Type B pancreatic cell (in vitro differentiated cells): ENCODE data around the gene ACOXL. TPM values are rescaled to one million over a fixed set of nuclear protein-coding genes. Genes with fewer than 3 reads are reported as not detected.
"Not testable (repeated sequence)": the region's sequence is repeated elsewhere in the genome, so short reads cannot be mapped to it uniquely, and the experiment has no call there.

ENCODE experiments used
- DNase-seq: peaks from one replicate; pipeline ENCODE4 v3.0.0; 2021; ENCODE audit warnings: mixed read lengths; ENCODE audit not compliant: unreplicated experiment; ENCODE audit errors: extremely low spot score
- H3K27ac Mint-ChIP-seq: 2 replicates; pipeline ENCODE4 v1.8.0; 2021; ENCODE audit warnings: mild to moderate bottlenecking, mixed read lengths
- H3K27me3 Mint-ChIP-seq: 2 replicates; pipeline ENCODE4 v1.8.0; 2021; ENCODE audit warnings: mixed read lengths
- H3K36me3 Mint-ChIP-seq: 2 replicates; pipeline ENCODE4 v1.8.0; 2021; ENCODE audit warnings: mixed read lengths
- H3K4me1 Mint-ChIP-seq: one replicate; pipeline ENCODE4 v1.8.0; 2021; ENCODE audit warnings: mixed read lengths; ENCODE audit not compliant: unreplicated experiment
- H3K4me3 Mint-ChIP-seq: 2 replicates; pipeline ENCODE4 v1.8.0; 2021; ENCODE audit warnings: mild to moderate bottlenecking, mixed read lengths
- H3K9me3 Mint-ChIP-seq: 2 replicates; pipeline ENCODE4 v1.8.0; 2021; ENCODE audit warnings: mixed read lengths
- CTCF ChIP-seq: fragments of 200-600 bp; sonication (generic); conservative IDR thresholded peaks from 2 replicates; pipeline ENCODE4 v1.5.0; 2021; ENCODE audit warnings: antibody characterized with exemption, mild to moderate bottlenecking
- long read RNA-seq: library from polyadenylated mRNA; unstranded; transcript quantifications from one replicate; pipeline ENCODE4 v2.0.0, GENCODE V29; 2020
- total RNA-seq: library from RNA; stranded (reverse); gene quantifications from 2 replicates; pipeline ENCODE4 v1.2.1, GENCODE V29; 2021; ENCODE audit warnings: low replicate concordance

Gene ACOXL
- 1.4 and 10.7 TPM in 2 replicates for total RNA-seq
- long read RNA-seq, transcript ACOXL-201 (11 exons, 2,188 nt): major isoform, 6 of 55 reads
- long read RNA-seq, partial matches to known transcripts: 9 of 55 reads
- long read RNA-seq, other reads (novel, unspliced or antisense): 36 of 55 reads

GRCh38 chr2:110732422-110733413 lies at the start of gene ACOXL:
Gene ACOXL, plus strand, starts transcription at chr2:110732573. Its CDS starts 35,817 bp downstream, at chr2:110768390.
- H3K4me1 Mint-ChIP-seq: peaks cover 12% of the 10 kb centered on the region
- peaks cover 17% of the 10 kb centered on the region for H3K36me3 Mint-ChIP-seq
- H3K9me3 Mint-ChIP-seq: peaks cover 21% of the 10 kb centered on the region
- peak within 1 kb of the TSS; percentile 85 for H3K4me3 Mint-ChIP-seq
- no peak for TF ChIP-seq CTCF
- peaks cover 89% of the 10 kb centered on the region for H3K27me3 Mint-ChIP-seq
- H3K27ac Mint-ChIP-seq: peak within 1 kb of the TSS; percentile 38
- DNase-seq: peak; percentile 75

- Mint-ChIP-seq H3K9me3 (no peaks in the 10 kb centered on the region), H3K4me3 (no peak overlapping the region), H3K36me3 (no peaks in the 10 kb centered on the region), H3K4me1 (peaks cover 15% of the 10 kb centered on the region), H3K27me3 (peaks cover 3% of the 10 kb centered on the region), H3K27ac (no peak overlapping the region)
- no peak for DNase-seq
- TF ChIP-seq CTCF: no peak
Observed at GRCh38 chr2:110682872-110683271, 49.5 kb upstream of the ACOXL start.

GRCh38 chr2:110687775-110688484 lies 44.4 kb upstream of the ACOXL start:
- not testable (repeated sequence) for H3K4me1 Mint-ChIP-seq, H3K36me3 Mint-ChIP-seq, DNase-seq, H3K27ac Mint-ChIP-seq, H3K9me3 Mint-ChIP-seq, H3K4me3 Mint-ChIP-seq
- peaks cover 20% of the 10 kb centered on the region for H3K27me3 Mint-ChIP-seq

- Mint-ChIP-seq H3K27me3 (peaks cover 20% of the 10 kb centered on the region), H3K9me3 (no peaks in the 10 kb centered on the region), H3K27ac (no peak overlapping the region), H3K36me3 (no peaks in the 10 kb centered on the region), H3K4me3 (no peak overlapping the region), H3K4me1 (no peaks in the 10 kb centered on the region)
- DNase-seq: no peak
- no peak for TF ChIP-seq CTCF
Observed at GRCh38 chr2:110688594-110689091, 43.7 kb upstream of the ACOXL start.

GRCh38 chr2:110690083-110690965 lies 42.0 kb upstream of the ACOXL start:
- peaks cover 26% of the 10 kb centered on the region for H3K27me3 Mint-ChIP-seq
- no peak overlapping the region for H3K4me3 Mint-ChIP-seq
- H3K4me1 Mint-ChIP-seq: peaks cover 9% of the 10 kb centered on the region
- H3K9me3 Mint-ChIP-seq: no peaks in the 10 kb centered on the region
- H3K36me3 Mint-ChIP-seq: no peaks in the 10 kb centered on the region
- DNase-seq: no peak
- no peak overlapping the region for H3K27ac Mint-ChIP-seq
- no peak for TF ChIP-seq CTCF
